NCI-H345 (cell line): ENCODE data around the gene RERE.
"Not testable (repeated sequence)": the region's sequence is repeated elsewhere in the genome, so short reads cannot be mapped to it uniquely, and the experiment has no call there.

Experiments
- DNase-seq: peaks from one replicate; lab custom pipeline; 2025; lab: John Stamatoyannopoulos, UW

RERE gene

DNA sequence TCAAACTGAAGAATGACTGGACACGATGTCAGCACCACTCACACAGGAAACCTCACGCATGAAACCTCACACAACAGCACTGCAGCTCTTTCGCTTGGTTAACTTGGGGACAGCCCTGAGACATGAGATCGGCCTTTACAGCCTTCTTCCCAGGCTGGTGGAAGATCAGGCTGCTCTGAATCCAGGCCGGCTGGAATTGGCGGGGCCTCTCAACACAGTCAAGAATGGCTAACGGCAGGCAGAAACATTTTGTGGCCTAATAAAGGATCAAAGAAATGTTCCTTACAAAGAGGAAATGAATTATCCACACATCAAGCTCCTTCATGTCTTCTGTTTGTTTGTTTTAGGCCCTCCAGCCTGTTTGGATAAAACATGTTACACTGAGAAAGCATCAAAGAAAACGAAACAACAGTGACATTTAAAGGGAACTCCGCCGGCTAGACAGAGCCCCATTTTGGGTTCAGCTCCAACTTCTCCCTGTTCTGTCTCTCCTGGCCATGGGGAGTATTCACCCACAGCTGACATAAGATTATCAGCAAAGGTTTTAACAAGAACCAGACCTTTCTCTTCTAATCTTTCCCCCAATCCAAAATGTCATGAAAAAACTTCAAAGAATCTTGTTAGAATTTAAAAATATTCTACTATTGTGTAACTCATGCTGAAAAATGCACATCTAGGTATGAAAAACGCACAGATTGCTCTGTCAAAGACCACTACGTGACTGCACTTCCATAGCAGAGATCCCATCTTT, 368.4 kb downstream of the RERE start:
- no peak for DNase-seq

DNA sequence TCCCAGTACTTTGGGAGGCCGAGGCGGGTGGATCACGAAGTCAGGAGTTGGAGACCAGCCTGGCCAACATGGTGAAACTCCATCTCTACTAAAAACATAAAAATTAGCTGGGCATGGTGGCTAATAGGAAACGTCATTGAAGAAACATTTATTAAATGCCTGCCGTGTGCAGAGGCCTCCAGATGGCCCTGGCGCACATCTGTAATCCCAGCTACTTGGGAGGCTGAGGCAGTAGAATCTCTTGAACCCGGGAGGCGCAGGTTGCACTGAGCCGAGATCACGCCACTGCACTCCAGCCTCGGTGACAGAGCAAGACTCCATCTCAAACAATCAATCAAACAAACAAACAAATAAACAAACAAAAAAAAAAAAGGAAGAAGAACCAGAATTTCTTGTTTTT, 368.9 kb downstream of the RERE start:
- not testable (repeated sequence) for DNase-seq

DNA sequence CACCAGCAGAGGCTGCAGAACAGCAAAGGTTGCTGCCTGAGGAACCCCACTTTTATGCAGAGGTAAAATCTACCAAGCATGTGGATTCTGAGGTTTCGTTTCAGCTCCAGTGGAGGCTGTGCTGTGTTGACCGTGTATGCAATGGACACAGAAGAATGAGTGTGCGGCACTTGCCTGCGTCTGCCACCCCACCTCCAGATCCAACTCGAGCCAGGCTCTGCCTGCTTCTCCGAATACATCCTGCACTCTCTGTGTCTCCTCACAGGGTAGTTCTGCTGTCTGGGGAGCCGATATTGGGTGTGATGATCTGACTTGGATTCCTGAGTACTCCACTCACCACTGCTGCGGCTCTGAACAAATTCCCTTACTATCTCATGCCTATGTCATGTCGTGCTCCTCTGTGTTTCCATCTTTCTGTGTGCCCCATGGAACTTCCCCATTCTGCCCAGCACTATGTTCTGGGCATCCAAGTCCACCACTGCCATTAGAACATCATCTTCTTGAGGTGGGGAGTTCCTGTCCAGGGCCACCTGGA, 369.8 kb downstream of the RERE start:
- no peak for DNase-seq

DNA sequence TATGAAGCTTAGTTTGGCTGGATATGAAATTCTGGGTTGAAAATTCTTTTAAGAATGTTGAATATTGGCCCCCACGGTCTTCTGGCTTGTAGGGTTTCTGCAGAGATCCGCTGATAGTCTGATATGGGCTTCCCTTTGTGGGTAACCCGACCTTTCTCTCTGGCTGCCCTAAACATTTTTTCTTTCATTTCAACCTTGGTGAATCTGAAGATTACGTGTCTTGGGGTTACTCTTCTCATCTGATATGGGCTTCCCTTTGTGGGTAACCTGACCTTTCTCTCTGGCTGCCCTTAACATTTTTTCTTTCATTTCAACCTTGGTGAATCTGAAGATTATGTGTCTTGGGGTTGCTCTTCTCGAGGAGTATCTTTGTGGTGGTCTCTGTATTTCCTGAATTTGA, 371.3 kb downstream of the RERE start:
- not testable (repeated sequence) for DNase-seq

DNA sequence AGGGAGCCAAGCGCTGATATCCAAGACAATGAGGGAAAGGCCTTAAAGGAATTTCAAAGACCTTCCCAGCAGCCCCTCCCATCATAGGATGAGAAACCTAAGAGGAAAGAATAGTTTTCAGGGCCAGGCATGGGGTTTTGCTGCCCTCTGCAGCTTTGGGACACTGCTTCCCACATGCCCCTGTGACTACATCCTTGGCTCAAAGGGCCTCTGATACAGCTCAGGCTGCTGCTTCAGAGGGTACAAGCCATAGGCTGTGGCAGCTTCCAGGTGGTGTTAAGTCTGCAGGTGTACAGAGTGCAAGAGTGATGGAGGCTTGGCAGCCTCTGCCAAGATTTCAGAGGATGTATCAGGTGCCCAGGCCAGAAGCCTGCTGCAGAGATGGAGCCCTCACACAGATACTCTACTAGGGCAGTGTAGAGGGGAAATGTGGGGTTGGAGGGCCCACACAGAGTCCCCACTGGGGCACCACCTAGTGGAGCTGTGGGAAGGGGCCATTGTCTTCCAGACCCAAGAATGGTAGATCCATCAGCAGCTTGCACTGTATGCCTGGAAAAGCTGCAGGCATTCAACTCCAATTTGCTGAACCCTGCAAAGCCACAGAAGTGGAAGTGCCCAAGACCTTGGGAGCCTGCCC, 373.8 kb downstream of the RERE start:
- DNase-seq, result no peak

DNA sequence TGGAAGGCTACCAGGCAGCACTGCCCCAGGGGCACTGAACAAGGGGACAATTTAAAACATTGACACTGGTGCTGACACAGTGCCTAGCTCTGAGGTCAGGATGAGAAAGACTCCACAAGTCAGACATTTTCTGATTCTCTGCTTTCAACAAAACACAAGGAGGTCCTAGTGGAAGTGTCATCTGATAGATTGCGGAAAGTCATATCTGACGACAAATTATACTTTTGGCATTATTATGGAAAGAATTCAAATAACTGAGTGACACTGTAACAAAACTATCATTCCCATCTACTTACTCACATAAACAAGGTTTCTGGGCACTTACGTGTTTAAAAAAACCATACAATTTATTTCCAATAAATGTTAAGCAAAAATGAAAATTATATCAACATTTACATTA, 376.0 kb downstream of the RERE start:
- no peak for DNase-seq

DNA sequence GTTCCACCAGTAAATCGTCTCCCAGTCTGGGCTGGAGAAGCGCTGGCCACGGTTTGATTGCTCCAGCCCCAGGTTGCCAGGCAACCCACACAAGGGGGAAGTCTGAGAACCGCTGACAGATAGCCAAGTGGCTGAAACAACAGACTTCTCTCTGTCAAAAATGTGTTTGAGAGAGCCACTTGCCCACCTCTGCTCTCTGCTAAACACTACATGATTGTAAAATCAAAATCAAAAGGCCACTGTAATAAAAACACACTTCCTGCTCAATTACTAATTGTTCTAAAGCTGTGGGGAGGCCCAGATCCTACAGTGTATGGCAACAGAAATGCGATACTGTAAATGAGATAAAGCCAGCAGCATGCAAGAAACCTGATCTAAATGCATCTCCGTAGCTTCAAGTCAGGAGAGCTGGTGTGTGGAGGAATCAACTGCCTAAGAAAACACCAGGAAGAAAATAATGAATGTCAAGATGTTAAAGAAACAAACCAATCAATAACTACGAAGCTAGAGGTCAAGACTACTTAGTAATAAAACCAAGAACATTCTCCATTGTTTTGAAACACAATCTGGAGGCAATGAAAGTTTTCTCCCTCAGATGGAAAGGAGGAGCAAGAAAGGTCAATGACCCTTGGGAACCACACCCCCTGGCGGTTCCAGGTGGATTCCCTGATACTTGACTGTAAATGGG, 378.3 kb downstream of the RERE start:
- DNase-seq, result peak; percentile 87

DNA sequence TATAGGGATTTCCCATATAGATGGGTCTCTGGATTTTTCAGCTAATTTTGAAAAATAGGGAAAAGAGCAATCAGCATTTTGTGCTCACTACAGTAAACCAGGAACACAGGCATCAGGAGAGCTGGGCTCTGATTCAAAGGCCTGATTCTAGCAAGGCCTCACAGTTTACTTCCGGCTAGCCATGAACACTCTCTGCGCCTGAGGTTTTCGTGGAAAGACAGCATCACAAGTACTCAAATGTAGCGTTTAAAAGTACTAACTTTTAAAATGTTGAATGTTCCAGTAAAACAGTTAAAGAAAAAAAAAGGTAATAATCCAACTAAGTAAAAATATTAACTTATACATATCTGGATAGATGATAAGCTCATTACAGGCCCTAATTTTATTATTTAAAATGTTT, 379.0 kb downstream of the RERE start:
- no peak for DNase-seq

DNA sequence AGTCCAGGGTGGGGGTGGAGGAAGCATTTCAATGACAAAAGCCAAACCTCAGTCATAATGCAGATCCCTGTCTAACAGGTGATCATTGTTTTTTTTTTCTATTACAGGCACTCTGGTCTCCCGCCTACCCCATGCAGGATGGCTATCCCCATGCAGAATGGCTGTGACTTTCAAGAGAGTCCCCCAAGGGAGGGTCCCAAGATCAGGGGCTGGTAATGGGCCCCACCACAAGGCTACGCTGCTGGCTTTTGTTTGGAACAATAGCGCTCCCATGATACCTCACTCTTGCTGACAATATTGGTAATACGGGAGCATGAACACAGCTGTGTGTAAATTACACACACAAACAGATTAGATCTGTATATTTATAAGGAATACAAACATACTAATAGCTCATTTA, 380.1 kb downstream of the RERE start:
- peak; percentile 46 for DNase-seq

DNA sequence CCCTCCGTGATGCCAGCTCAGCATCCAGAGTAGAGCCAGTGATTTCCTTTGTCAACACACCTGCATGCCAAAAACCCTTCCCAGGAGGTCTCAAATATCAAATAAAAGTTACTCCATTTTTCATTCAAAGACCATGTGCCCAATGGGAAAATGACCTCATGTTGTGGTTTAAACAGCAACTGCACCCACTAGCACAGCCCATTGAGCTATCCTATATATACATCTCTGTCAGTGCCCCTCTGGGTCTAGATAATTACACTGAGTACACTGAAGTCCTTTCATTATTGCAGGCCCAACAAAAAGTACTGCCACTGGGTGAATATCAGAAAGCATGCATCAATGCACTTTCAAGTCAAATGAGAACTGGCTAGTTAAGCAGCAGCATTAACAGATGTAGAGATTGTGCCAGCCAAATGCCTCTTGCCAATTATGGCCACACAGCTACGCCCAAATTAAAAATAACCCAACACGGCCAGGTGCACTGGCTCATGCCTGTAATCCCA, 381.8 kb downstream of the RERE start:
- DNase-seq, result no peak

DNA sequence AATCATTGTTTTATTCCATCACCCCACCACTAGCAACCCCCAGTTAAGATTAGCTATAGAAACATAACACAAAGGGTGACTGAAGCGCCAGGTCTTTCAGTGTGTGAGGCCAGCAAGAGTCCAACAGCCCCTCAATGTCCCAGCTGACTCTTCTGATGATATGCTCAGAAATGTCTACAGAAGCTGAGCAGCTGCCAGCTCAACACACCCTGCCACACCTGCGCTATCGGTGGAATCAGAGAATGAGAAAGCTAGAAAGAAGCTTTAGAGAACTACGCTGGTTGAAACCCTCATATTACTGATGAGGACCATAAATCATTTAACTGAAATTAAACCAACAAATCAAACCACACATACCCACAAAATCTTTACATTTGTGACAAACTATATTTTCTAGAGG, 383.3 kb downstream of the RERE start:
- no peak for DNase-seq

DNA sequence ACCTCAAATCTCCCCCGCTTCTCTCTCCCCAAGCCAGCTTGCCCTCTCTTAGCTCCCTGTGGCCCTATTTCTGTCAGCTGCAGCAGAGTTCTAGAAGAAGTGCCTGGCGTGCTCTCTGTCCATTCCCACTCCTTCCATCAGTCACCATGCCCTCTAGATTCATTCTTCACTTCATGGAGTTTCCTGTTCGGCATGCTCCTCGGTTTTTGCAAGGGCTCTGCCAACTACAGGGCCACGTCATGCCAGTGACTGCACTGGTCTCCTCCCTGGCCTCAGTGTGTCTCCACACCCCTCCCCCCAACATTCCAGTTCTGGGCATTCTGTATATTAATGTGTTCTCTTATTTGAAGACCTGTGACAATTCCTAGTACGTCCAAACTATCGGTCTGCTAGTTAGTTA, 385.7 kb downstream of the RERE start:
- no peak for DNase-seq

DNA sequence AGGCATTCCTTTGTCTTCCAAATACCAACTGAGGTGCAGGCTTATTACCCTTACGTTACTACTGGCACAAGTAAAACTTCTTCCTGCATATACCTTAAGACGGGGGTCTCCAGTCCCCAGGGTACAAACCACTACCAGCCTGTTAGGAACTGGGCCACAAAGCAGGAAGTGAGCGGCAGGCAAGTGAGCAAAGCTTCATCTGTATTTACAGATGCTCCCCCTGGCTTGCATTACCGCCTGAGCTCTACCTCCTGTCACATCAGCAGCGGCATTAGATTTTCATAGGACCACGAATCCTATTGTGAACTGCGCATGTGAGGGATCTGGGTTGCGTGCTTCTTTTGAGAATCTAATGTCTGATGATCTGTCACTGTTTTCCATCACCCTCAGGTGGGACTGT, 386.4 kb downstream of the RERE start:
- no peak for DNase-seq

DNA sequence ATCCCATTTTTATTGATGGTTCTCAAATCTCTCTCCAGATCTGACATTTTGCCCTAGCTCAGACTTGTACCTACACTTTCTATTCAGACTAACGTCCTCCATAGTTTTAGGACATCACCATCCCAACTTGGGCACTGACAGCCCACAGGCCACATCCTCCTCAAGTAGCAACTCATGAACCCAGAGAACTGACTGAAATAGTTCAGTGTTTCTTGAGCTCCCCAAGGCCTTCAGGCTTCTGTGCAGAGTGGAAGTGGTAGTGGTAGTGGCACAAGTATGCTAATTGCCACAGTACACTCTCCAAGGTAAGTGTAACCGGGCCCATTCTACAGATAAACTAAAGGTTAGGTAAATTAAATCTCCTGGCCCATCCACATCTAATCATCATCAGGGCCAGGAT, 387.0 kb downstream of the RERE start:
- DNase-seq, result no peak

DNA sequence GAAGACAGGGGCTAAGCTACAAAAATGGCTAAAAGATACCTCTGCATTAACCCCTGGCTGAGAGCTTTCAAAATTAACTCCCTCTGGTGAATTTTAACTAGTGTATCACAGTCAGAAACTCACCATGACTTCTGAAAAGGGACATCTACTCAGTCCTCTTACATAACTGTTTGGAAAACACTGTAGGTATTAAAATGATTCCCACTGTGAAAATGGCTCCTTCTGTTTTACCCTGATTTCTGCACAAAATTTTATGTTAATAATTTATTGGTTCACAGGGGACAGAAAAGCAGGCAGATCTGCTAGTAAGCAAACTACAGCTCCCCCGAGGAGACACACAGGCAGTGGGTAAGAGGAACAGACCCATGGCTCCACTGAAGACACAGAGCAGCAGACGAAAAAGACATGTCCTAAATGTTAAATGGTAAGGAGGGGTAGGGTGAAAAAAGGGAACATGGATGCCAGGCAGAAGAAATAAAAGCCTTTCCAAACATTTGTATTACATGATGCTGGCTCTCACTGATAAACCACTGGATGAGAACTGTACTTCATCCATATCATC, 387.8 kb downstream of the RERE start:
- no peak for DNase-seq

DNA sequence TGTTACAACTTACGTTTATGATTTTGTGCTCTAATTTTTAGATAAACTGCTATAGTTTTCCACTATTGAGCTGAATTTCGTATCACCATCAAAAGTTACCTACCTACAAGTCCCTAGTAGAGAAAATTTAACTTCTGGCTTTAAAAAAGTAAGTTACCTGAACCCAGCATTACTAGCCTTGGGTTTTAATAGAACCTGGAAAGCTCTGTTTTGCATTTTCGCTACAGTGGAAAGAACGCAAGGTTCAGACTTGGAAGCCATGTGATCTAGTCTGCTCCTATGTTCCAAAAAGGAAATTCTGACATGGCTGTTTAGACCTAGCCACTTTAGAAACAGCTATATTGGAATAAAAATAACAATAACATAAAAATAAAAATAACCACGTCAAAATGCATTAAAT, 389.0 kb downstream of the RERE start:
- DNase-seq, result no peak

DNA sequence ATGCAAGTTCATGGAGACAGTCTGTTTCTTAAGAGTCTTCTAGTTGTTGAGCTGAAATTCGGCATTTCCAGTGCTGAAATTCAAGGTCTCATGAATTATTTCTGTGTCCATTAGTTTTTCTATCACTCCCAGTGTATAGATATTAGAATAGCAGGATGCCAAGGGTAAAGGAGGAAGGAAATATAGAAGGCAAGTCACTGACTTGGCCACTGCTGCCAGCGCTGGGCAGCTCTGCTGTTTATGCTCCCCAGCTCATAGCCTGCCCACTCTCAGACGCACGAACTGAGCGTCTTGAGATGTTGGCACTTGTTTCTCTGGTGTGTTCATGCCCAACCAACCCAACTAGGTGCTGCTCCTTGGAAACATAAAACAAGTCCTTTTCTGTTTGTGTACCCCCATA, 389.5 kb downstream of the RERE start:
- no peak for DNase-seq

DNA sequence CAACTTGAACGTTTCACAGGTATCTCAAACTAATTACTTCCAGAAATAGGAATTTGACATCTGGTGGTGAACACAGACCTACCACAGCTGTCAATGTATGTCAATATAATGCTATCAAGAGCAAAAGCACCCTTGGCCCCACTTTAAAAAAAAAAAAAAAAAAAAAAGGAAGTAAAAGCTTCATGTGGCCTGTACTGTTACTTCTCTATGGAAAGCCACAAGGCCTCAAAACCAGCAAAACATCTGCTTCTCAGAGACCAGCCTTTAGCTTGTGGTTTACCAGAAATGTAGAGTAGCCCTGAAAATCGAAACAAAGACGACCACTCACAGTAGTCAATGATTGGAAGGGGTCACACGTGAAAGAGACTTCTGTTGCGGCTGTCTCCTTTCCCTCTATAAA, 389.9 kb downstream of the RERE start:
- DNase-seq, result no peak

DNA sequence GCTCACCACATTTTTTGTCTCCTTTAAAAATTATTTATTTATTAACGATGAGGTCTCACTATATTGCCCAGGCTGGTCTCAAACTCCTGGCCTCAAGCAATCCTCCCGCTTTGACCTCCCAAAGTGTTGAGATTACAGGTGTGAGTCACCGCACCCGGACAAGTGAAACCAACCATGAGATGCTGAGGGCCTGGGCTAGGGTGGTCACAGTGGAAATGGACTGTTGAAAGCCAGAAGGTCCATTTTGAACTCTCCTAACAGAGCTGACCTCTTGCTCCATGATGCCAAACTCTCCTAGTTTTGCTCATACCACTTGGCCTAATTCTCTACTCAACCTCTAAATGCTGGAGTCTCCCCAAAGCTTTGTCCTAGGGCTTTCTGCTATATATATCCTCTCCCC, 390.4 kb downstream of the RERE start:
- DNase-seq, result no peak

DNA sequence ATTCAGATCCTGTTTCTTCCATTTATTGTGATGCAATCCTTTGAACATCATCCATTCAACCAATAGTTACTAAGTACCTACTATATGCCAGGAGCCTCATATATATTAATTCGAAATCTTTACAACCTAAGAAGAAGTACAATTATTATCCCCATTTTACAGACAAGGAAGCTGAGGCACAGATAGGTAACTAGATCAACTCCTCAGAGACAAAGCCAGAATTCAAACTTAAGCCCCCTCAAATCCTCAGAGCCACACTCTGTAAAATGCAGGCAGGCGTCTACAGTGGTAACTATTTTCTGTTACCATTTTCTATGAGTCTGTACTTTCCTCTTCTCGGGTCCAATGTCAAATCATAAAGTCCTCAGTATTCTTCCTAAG, 391.7 kb downstream of the RERE start:
- no peak for DNase-seq

DNA sequence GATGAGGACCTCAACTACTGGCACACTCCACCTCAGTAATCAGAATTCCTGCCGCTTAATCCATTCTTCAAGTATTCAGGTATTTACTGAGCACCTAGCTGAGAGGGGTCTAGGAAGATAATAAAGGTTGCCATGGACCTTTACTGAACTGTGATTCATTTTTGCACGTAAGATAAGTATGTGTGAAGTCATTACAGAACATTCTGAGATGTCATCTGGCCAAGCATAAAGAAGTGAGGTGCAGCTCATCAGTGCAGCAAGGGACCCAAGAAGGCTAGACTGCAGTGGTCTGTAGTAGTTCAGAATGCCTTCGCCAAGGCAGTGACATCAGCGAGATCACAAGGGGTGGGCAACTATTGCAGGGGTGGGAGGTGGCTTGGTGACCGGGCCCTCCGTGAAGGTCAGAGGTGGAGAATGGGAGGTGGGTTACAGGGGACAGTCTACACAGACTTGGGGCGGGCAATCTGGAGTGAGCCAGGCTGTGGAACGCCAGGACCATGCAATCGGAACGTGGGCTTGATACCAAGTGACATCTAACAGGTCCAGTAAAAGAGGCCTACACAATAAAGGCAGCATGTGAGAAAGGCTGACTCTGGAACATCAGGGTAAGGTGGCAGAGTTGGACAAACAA, 392.2 kb downstream of the RERE start:
- no peak for DNase-seq

DNA sequence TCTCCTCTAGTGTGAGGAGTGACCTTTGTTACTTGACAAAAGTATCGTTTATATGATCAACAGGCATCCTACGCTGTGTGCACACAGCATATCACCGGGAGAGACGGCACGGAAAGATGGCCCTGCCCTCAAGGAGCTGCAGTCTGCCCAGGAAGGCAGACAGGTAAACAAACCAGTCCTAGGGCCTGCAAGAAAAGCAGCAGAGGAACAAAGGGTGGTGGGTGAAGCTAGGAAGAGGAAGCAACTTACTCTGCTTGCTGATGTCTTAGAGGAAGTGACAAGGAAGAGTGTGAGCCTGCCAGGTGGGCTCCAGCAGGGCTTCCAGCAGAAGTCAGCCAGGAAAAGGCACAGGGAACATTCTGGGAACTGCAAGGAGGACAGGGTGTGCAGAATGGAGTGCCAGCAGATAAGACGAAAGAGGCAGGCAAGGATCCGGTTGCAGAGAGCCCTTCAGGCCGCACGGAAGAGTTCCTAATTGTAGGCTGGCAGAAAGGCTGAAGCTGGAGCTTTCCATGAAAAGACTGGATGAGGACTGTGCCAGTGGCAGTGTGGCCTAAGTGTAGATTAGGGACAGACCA, 392.8 kb downstream of the RERE start:
- DNase-seq, result no peak
